Caco-2 (cell line): ENCODE results near the gene ZC3HAV1L. TPM values are rescaled to one million over a fixed set of nuclear protein-coding genes. Genes with fewer than 3 reads are reported as not detected.

ENCODE experiments used
- BruUV-seq: library from RNA; stranded (reverse); fragments of 400-500 nt; replicated peaks from 2 replicates; lab custom pipeline; 2021; lab: Mats Ljungman, UMichigan
- CTCF ChIA-PET: fragments of 300-600 bp; sonication (Branson Sonifier 250); formaldehyde crosslinking; loops from one replicate; lab custom pipeline; 2022; ENCODE audit warnings: antibody characterized with exemption; lab: Charles Lee
- POLR2A ChIA-PET: fragments of 300-600 bp; sonication (Branson Sonifier 250); formaldehyde crosslinking; loops from one replicate; lab custom pipeline; 2022; ENCODE audit warnings: antibody characterized with exemption; lab: Charles Lee
- DNase-seq, 2 experiments: peaks; one replicate each; pipeline versions ENCODE4 v3.0.0 to v3.0.0-alpha.2; 2020 to 2022
- H3K27me3 ChIP-seq: replicated peaks from 2 replicates; pipeline ENCODE4 v1.6.0; 2011; ENCODE audit warnings: low read length; ENCODE audit not compliant: control insufficient read depth, insufficient read depth
- H3K36me3 ChIP-seq: 2 replicates; pipeline ENCODE4 v1.5.1; 2011; ENCODE audit warnings: low read length; ENCODE audit not compliant: control insufficient read depth, insufficient read depth
- H3K4me1 ChIP-seq: fragments of 250-450 bp; sonication (Bioruptor Pico); 2 replicates; pipeline ENCODE4 v1.5.1; 2020; ENCODE audit warnings: mild to moderate bottlenecking
- H3K4me3 ChIP-seq: 2 replicates; pipeline ENCODE4 v1.5.1; 2011; ENCODE audit warnings: low read depth, mild to moderate bottlenecking, control low read depth, low read length
- H3K9me3 ChIP-seq: fragments of 250-450 bp; sonication (Bioruptor Pico); 2 replicates; pipeline ENCODE4 v1.5.1; 2020; ENCODE audit warnings: mild to moderate bottlenecking, moderate library complexity
- H3K27ac Mint-ChIP-seq: one replicate; pipeline ENCODE4 v1.8.0; 2022; ENCODE audit warnings: mixed read lengths; ENCODE audit not compliant: unreplicated experiment
- H3K27me3 Mint-ChIP-seq: one replicate; pipeline ENCODE4 v1.8.0; 2022; ENCODE audit warnings: mixed read lengths; ENCODE audit not compliant: insufficient read depth, unreplicated experiment
- H3K36me3 Mint-ChIP-seq: one replicate; pipeline ENCODE4 v1.8.0; 2022; ENCODE audit warnings: mild to moderate bottlenecking, mixed read lengths; ENCODE audit not compliant: insufficient read depth, unreplicated experiment
- H3K4me1 Mint-ChIP-seq: one replicate; pipeline ENCODE4 v1.8.0; 2022; ENCODE audit warnings: low read depth, mixed read lengths; ENCODE audit not compliant: unreplicated experiment
- H3K4me3 Mint-ChIP-seq: one replicate; pipeline ENCODE4 v1.8.0; 2022; ENCODE audit warnings: mild to moderate bottlenecking, moderate library complexity, mixed read lengths; ENCODE audit not compliant: unreplicated experiment
- H3K9me3 Mint-ChIP-seq: one replicate; pipeline ENCODE4 v1.8.0; 2022; ENCODE audit warnings: mixed read lengths; ENCODE audit not compliant: unreplicated experiment
- intact Hi-C: fragments of 100-400 bp; cut with micrococcal nuclease; formaldehyde crosslinking; loops from one replicate; pipeline ENCODE4 v1.10.0; 2022; ENCODE audit not compliant: unreplicated experiment
- total RNA-seq: library from RNA; stranded (reverse); gene quantifications from 2 replicates; pipeline ENCODE4 v1.2.3, GENCODE V29; 2022
- TF ChIP-seq, protein P1 (sequence below), 2 experiments: fragments of 200-600 bp in 1 of 2; IDR thresholded peaks; 1 replicate in 1 of 2; 2 replicates in 1 of 2; pipeline versions ENCODE4 v1.5.1 to v1.8.0; 2011 to 2022; ENCODE audit warnings: antibody characterized with exemption in 1 of 2, control low read depth in 1 of 2, inconsistent platforms in 1 of 2, low read depth in 1 of 2, low read length in 1 of 2, mild to moderate bottlenecking in 1 of 2, moderate library complexity in 1 of 2; ENCODE audit not compliant: insufficient read depth in 1 of 2, severe bottlenecking in 1 of 2, unreplicated experiment in 1 of 2

Gene ZC3HAV1L
- total RNA-seq, 1 experiment from 2014 or later, result 24.6 TPM

- H3K36me3 ChIP-seq, result no peaks in the 10 kb centered on the region
- TF ChIP-seq, protein P1, sequence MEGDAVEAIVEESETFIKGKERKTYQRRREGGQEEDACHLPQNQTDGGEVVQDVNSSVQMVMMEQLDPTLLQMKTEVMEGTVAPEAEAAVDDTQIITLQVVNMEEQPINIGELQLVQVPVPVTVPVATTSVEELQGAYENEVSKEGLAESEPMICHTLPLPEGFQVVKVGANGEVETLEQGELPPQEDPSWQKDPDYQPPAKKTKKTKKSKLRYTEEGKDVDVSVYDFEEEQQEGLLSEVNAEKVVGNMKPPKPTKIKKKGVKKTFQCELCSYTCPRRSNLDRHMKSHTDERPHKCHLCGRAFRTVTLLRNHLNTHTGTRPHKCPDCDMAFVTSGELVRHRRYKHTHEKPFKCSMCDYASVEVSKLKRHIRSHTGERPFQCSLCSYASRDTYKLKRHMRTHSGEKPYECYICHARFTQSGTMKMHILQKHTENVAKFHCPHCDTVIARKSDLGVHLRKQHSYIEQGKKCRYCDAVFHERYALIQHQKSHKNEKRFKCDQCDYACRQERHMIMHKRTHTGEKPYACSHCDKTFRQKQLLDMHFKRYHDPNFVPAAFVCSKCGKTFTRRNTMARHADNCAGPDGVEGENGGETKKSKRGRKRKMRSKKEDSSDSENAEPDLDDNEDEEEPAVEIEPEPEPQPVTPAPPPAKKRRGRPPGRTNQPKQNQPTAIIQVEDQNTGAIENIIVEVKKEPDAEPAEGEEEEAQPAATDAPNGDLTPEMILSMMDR (IDR thresholded peaks at IDR 0.05; ENCODE audit: insufficient read depth in 1 of 2, low read depth in 1 of 2, low read length in 1 of 2, severe bottlenecking in 1 of 2, unreplicated experiment in 1 of 2), result no peak
- H3K4me3 ChIP-seq, result no peak overlapping the region
- CTCF ChIA-PET, result no interaction called here
- H3K9me3 ChIP-seq, result no peaks in the 10 kb centered on the region
- peaks cover 48% of the 10 kb centered on the region for H3K36me3 Mint-ChIP-seq
- intact Hi-C loops, result no loop called here
- no peaks in the 10 kb centered on the region for H3K27me3 ChIP-seq
- no peak for DNase-seq
- no TSS peak for BruUV-seq
- POLR2A ChIA-PET, result no interaction called here
- no peak overlapping the region for H3K27ac Mint-ChIP-seq
- no peaks in the 10 kb centered on the region for H3K9me3 Mint-ChIP-seq
- no peaks in the 10 kb centered on the region for H3K4me1 Mint-ChIP-seq
- H3K4me1 ChIP-seq, result no peaks in the 10 kb centered on the region
- no peak overlapping the region for H3K4me3 Mint-ChIP-seq
- no peaks in the 10 kb centered on the region for H3K27me3 Mint-ChIP-seq
Measured at GRCh38 chr7:139051655-139052054, 15.8 kb upstream of the ZC3HAV1L start.

DNA sequence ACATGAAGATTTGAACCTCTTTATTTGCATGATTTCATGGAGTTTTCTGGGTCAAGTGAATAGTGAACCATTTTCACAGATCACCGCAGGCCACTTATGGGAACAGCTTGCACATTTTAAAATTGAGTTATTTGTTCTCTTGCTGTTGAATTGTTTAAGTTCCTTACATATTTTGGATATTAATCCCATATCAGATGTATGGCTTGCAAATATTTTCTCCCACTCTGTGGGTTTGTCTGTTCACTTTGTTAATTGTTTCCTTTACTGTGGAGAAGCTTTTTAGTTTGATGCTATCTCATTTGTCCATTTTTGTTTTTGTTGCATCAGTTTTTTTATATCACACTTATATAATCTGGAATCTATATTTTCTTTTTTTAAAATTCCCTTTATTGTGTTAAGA lies 14.1 kb upstream of the ZC3HAV1L start:
- DNase-seq, result no peak
- Mint-ChIP-seq H3K4me3 (no peak overlapping the region), H3K4me1 (no peaks in the 10 kb centered on the region), H3K27me3 (no peaks in the 10 kb centered on the region), H3K9me3 (no peaks in the 10 kb centered on the region), H3K27ac (no peak overlapping the region), H3K36me3 (peaks cover 48% of the 10 kb centered on the region)
- H3K4me3 ChIP-seq, result no peak overlapping the region
- H3K9me3 ChIP-seq, result no peaks in the 10 kb centered on the region
- H3K36me3 ChIP-seq, result no peaks in the 10 kb centered on the region; the same call in 1 of the 2 replicates
- ChIA-PET CTCF (no interaction called here), POLR2A (interaction anchor here (0.5 kb wide), 1 partner anchor 552 kb away, joined by 6 read pairs; no protein-coding TSS in a partner anchor)
- BruUV-seq, result no TSS peak
- H3K4me1 ChIP-seq, result no peaks in the 10 kb centered on the region
- TF ChIP-seq, protein P1 (IDR thresholded peaks at IDR 0.05; ENCODE audit: insufficient read depth in 1 of 2, low read depth in 1 of 2, low read length in 1 of 2, severe bottlenecking in 1 of 2, unreplicated experiment in 1 of 2), result no peak
- intact Hi-C loops, result no loop called here
- no peaks in the 10 kb centered on the region for H3K27me3 ChIP-seq

- H3K9me3 Mint-ChIP-seq, result no peaks in the 10 kb centered on the region
- peaks cover 48% of the 10 kb centered on the region for H3K36me3 Mint-ChIP-seq
- no TSS peak for BruUV-seq
- H3K27ac Mint-ChIP-seq, result no peak overlapping the region
- DNase-seq, result no peak
- ChIA-PET POLR2A (no interaction called here), CTCF (no interaction called here)
- H3K4me1 Mint-ChIP-seq, result no peaks in the 10 kb centered on the region
- H3K4me1 ChIP-seq, result no peaks in the 10 kb centered on the region; the same call in 1 of the 2 replicates
- no peaks in the 10 kb centered on the region for H3K27me3 Mint-ChIP-seq
- TF ChIP-seq, protein P1 (IDR thresholded peaks at IDR 0.05; ENCODE audit: insufficient read depth in 1 of 2, low read depth in 1 of 2, low read length in 1 of 2, severe bottlenecking in 1 of 2, unreplicated experiment in 1 of 2), result no peak
- no peaks in the 10 kb centered on the region for H3K9me3 ChIP-seq
- intact Hi-C loops, result no loop called here
- H3K4me3 ChIP-seq, result no peak overlapping the region
- H3K27me3 ChIP-seq, result no peaks in the 10 kb centered on the region
- H3K36me3 ChIP-seq, result no peaks in the 10 kb centered on the region; the same call in 1 of the 2 replicates
- H3K4me3 Mint-ChIP-seq, result no peak overlapping the region
Measured at GRCh38 chr7:139049111-139049510, 13.3 kb upstream of the ZC3HAV1L start.
